Astrocyte (in vitro differentiated cells and primary cell): ENCODE results near the gene PRKG1. TPM values are rescaled to one million over a fixed set of nuclear protein-coding genes. Genes with fewer than 3 reads are reported as not detected.
A peak's percentile ranks its signal among the peaks of the same experiment; 100 is the strongest.

Experiments used
- DNase-seq: peaks from one replicate; pipeline ENCODE4 v3.0.0-alpha.2; 2010; ENCODE audit warnings: low read depth
- FAIRE-seq: peaks from 2 replicates; lab custom pipeline; 2011; peaks lifted over from hg19 to GRCh38; lab: Jason Lieb, UNC
- H2AFZ ChIP-seq: 2 replicates; pipeline ENCODE4 v1.6.0; 2012; ENCODE audit warnings: low read depth, low read length, inconsistent platforms
- H3K27ac ChIP-seq: 2 replicates; pipeline ENCODE4 v1.5.1; 2011; ENCODE audit warnings: low read depth, low read length, inconsistent platforms
- H3K27me3 ChIP-seq: 2 replicates; pipeline ENCODE4 v1.6.0; 2011; ENCODE audit warnings: low read length, inconsistent platforms; ENCODE audit not compliant: insufficient read depth
- H3K36me3 ChIP-seq: 2 replicates; pipeline ENCODE4 v1.5.1; 2011; ENCODE audit warnings: low read length, inconsistent platforms; ENCODE audit not compliant: insufficient read depth
- H3K4me1 ChIP-seq: 2 replicates; pipeline ENCODE4 v1.5.1; 2011; ENCODE audit warnings: low read length, inconsistent platforms; ENCODE audit not compliant: insufficient read depth
- H3K4me2 ChIP-seq: 2 replicates; pipeline ENCODE4 v1.6.0; 2012; ENCODE audit warnings: low read length, inconsistent platforms
- H3K4me3 ChIP-seq: 2 replicates; pipeline ENCODE4 v1.5.1; 2011; ENCODE audit warnings: low read depth, mild to moderate bottlenecking, low read length, inconsistent platforms; ENCODE audit not compliant: insufficient read depth
- H3K79me2 ChIP-seq: 2 replicates; pipeline ENCODE4 v1.6.0; 2012; ENCODE audit warnings: mild to moderate bottlenecking, low read length, inconsistent platforms; ENCODE audit not compliant: insufficient read depth
- H3K9ac ChIP-seq: 2 replicates; pipeline ENCODE4 v1.6.0; 2012; ENCODE audit warnings: mild to moderate bottlenecking, low read length, inconsistent platforms
- H3K9me3 ChIP-seq: 2 replicates; pipeline ENCODE4 v1.5.1; 2012; ENCODE audit warnings: low read depth, mild to moderate bottlenecking, low read length, inconsistent platforms; ENCODE audit not compliant: insufficient read depth
- H4K20me1 ChIP-seq: 2 replicates; pipeline ENCODE4 v1.6.0; 2012; ENCODE audit warnings: low read length, inconsistent platforms; ENCODE audit not compliant: insufficient read depth
- H3K27ac Mint-ChIP-seq: one replicate; pipeline ENCODE4 v1.8.0; 2021; ENCODE audit warnings: mild to moderate bottlenecking, mixed read lengths; ENCODE audit not compliant: unreplicated experiment
- H3K27me3 Mint-ChIP-seq: one replicate; pipeline ENCODE4 v1.8.0; 2021; ENCODE audit warnings: low read depth, mixed read lengths; ENCODE audit not compliant: unreplicated experiment
- H3K36me3 Mint-ChIP-seq: one replicate; pipeline ENCODE4 v1.8.0; 2021; ENCODE audit warnings: low read depth, mixed read lengths; ENCODE audit not compliant: unreplicated experiment
- H3K4me1 Mint-ChIP-seq: one replicate; pipeline ENCODE4 v1.8.0; 2021; ENCODE audit warnings: low read depth, mixed read lengths; ENCODE audit not compliant: unreplicated experiment
- H3K4me3 Mint-ChIP-seq: one replicate; pipeline ENCODE4 v1.8.0; 2021; ENCODE audit warnings: mild to moderate bottlenecking, moderate library complexity, mixed read lengths; ENCODE audit not compliant: unreplicated experiment
- H3K9me3 Mint-ChIP-seq: one replicate; pipeline ENCODE4 v1.8.0; 2021; ENCODE audit warnings: mild to moderate bottlenecking, mixed read lengths; ENCODE audit not compliant: unreplicated experiment
- EZH2 ChIP-seq: IDR thresholded peaks from 2 replicates; pipeline ENCODE4 v1.6.1; 2012; ENCODE audit warnings: mild to moderate bottlenecking, low read length, inconsistent platforms; ENCODE audit not compliant: insufficient read depth
- total RNA-seq: library from RNA; stranded (reverse); gene quantifications from 2 replicates; pipeline ENCODE4 v1.2.1, GENCODE V29; 2021
- TF ChIP-seq, protein P1 (sequence below): IDR thresholded peaks from 2 replicates; pipeline ENCODE4 v1.5.1; 2011; ENCODE audit warnings: low read depth, mild to moderate bottlenecking, inconsistent platforms, low read length, moderate library complexity; ENCODE audit not compliant: insufficient read depth

Gene PRKG1
- total RNA-seq, 1 donor from 2014 or later = 3.1 TPM

DNA sequence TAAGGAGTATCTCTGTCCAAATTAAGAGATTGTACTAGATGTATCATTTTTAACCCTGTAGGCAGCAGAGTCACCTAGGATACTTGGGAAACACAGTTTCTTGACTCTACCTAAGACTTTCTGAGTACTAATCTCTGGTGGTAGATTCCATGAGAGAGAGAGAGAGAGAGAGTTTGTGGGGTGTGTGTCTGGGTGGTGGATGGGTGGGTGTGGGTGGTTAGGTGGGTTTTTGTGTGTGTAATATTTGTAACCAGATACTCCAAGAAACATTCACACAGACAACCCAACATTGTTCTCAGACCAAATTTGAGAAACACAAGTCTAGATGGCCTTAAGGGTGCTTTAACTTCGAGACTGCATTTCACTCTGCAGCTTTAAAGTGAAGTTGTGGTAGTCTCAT lies 215.2 kb downstream of the PRKG1 start:
- FAIRE-seq (no peak), DNase-seq (no peak)
- TF ChIP-seq EZH2 = no peak
- TF ChIP-seq, protein P1, sequence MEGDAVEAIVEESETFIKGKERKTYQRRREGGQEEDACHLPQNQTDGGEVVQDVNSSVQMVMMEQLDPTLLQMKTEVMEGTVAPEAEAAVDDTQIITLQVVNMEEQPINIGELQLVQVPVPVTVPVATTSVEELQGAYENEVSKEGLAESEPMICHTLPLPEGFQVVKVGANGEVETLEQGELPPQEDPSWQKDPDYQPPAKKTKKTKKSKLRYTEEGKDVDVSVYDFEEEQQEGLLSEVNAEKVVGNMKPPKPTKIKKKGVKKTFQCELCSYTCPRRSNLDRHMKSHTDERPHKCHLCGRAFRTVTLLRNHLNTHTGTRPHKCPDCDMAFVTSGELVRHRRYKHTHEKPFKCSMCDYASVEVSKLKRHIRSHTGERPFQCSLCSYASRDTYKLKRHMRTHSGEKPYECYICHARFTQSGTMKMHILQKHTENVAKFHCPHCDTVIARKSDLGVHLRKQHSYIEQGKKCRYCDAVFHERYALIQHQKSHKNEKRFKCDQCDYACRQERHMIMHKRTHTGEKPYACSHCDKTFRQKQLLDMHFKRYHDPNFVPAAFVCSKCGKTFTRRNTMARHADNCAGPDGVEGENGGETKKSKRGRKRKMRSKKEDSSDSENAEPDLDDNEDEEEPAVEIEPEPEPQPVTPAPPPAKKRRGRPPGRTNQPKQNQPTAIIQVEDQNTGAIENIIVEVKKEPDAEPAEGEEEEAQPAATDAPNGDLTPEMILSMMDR = no peak
- no peak overlapping the region for H3K4me2 ChIP-seq
- H4K20me1 ChIP-seq = no peaks in the 10 kb centered on the region
- Mint-ChIP-seq H3K9me3 (no peaks in the 10 kb centered on the region), H3K36me3 (no peaks in the 10 kb centered on the region), H3K27ac (no peak overlapping the region), H3K4me1 (no peaks in the 10 kb centered on the region), H3K27me3 (no peaks in the 10 kb centered on the region), H3K4me3 (no peak overlapping the region)
- no peak overlapping the region for H3K4me3 ChIP-seq
- H3K79me2 ChIP-seq = no peaks in the 10 kb centered on the region
- H2AFZ ChIP-seq = no peak overlapping the region
- no peak overlapping the region for H3K9ac ChIP-seq
- H3K9me3 ChIP-seq = no peaks in the 10 kb centered on the region
- H3K4me1 ChIP-seq = no peaks in the 10 kb centered on the region
- no peaks in the 10 kb centered on the region for H3K27me3 ChIP-seq
- no peak overlapping the region for H3K27ac ChIP-seq
- no peaks in the 10 kb centered on the region for H3K36me3 ChIP-seq

DNA sequence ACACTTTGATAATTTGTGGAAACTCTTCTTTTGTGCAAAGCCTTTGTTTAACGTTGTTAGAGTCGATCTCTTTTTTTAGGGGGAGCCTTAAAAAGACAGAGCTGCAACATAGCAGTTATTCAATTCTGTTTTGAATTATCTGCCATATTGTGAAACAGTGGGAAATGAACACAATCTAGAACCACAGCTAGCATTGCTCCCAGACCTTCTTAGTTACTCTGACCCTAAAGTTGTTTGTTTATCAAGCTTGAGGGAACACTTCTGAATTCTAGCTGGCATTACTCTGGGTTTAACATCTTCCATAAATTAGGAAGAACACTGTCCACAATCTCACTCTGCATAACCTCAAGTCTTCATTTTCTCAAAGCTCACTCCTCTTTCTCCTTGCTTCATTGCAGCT lies 217.7 kb downstream of the PRKG1 start:
- FAIRE-seq (no peak), DNase-seq (no peak)
- no peaks in the 10 kb centered on the region for H3K9me3 Mint-ChIP-seq
- Histone ChIP-seq H3K36me3 (no peaks in the 10 kb centered on the region), H3K27ac (no peak overlapping the region), H3K79me2 (no peaks in the 10 kb centered on the region), H3K4me3 (no peak overlapping the region), H3K4me1 (no peaks in the 10 kb centered on the region), H3K9ac (no peak overlapping the region), H3K9me3 (no peaks in the 10 kb centered on the region), H3K4me2 (no peak overlapping the region), H4K20me1 (no peaks in the 10 kb centered on the region), H3K27me3 (no peaks in the 10 kb centered on the region), H2AFZ (no peak overlapping the region)
- no peak overlapping the region for H3K4me3 Mint-ChIP-seq
- H3K27ac Mint-ChIP-seq = no peak overlapping the region
- no peaks in the 10 kb centered on the region for H3K27me3 Mint-ChIP-seq
- H3K4me1 Mint-ChIP-seq = peaks cover 4% of the 10 kb centered on the region
- no peaks in the 10 kb centered on the region for H3K36me3 Mint-ChIP-seq
- no peak for TF ChIP-seq EZH2
- TF ChIP-seq, protein P1 = no peak

DNA sequence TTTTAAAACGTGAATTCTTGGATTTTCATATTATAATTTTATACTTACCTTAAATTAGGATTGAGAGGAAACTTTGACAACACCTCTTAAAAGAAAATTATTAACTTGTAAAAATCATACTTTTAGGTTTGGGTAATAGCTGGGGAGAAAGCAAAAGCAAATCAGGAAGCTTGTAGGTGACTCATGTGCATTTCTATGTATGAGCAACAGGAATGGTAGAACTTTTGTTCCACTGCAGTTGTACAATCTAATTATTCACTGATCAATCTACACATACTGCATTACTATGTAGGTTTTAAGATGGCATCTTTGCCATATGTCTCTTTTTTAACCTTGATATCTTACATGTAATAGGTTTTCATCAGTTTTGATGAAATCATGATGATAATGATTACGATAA lies 223.2 kb downstream of the PRKG1 start:
- H3K27me3 ChIP-seq = no peaks in the 10 kb centered on the region
- H3K27ac ChIP-seq = no peak overlapping the region
- no peak overlapping the region for H3K9ac ChIP-seq
- TF ChIP-seq, protein P1 = no peak
- TF ChIP-seq EZH2 = no peak
- H2AFZ ChIP-seq = no peak overlapping the region
- no peaks in the 10 kb centered on the region for H3K36me3 ChIP-seq
- H3K4me3 ChIP-seq = no peak overlapping the region
- Mint-ChIP-seq H3K36me3 (no peaks in the 10 kb centered on the region), H3K9me3 (no peaks in the 10 kb centered on the region), H3K27me3 (no peaks in the 10 kb centered on the region), H3K4me1 (peaks cover 14% of the 10 kb centered on the region), H3K27ac (no peak overlapping the region), H3K4me3 (no peak overlapping the region)
- H3K4me1 ChIP-seq = peaks cover 6% of the 10 kb centered on the region
- H3K9me3 ChIP-seq = no peaks in the 10 kb centered on the region
- no peaks in the 10 kb centered on the region for H3K79me2 ChIP-seq
- no peaks in the 10 kb centered on the region for H4K20me1 ChIP-seq
- FAIRE-seq (peak; percentile 50), DNase-seq (peak; percentile 37)
- H3K4me2 ChIP-seq = no peak overlapping the region
